Right lobe of liver (tissue), 6 donors: Measurements from ENCODE around the gene BOLA1. TPM values are rescaled to one million over a fixed set of nuclear protein-coding genes. Genes with fewer than 3 reads are reported as not detected.
"Not testable (repeated sequence)": the region's sequence is repeated elsewhere in the genome, so short reads cannot be mapped to it uniquely, and the experiment has no call there.

ENCODE experiments used
- ATAC-seq, 4 donors: fragments of 200-7000 bp; cut with Tn5 transposase; one replicate each; pipeline ENCODE4 v1.9.1; 2020; ENCODE audit warnings: mild to moderate bottlenecking in 4 of 4, moderate library complexity in 4 of 4
- DNase-seq, 3 donors: peaks; one replicate each; pipeline ENCODE4 v3.0.0-alpha.2; 2020
- H3K27ac ChIP-seq, 3 donors: fragments of 200-600 bp; one replicate each; pipeline ENCODE4 v1.8.0; 2022
- H3K27me3 ChIP-seq, 2 donors: fragments of 200-600 bp; one replicate each; pipeline ENCODE4 v1.8.0; 2022
- H3K36me3 ChIP-seq, 4 donors: fragments of 200-600 bp; sonication (generic) in 1 of 4; one replicate each; pipeline versions ENCODE4 v1.5.1 to v1.8.0; 2017 to 2022; ENCODE audit warnings: control low read depth in 1 of 4
- H3K4me1 ChIP-seq, 4 donors: fragments of 200-600 bp; sonication (generic) in 1 of 4; one replicate each; pipeline versions ENCODE4 v1.5.1 to v1.8.0; 2017 to 2022; ENCODE audit warnings: control low read depth in 1 of 4
- H3K4me3 ChIP-seq, 3 donors: fragments of 200-600 bp; one replicate each; pipeline ENCODE4 v1.8.0; 2022
- H3K9me3 ChIP-seq, 4 donors: fragments of 200-600 bp; sonication (generic) in 1 of 4; one replicate each; pipeline versions ENCODE4 v1.5.1 to v1.8.0; 2017 to 2022; ENCODE audit warnings: control low read depth in 1 of 4
- CTCF ChIP-seq, 4 donors: fragments of 200-600 bp in 3 of 4; fragments of 450-650 bp in 1 of 4; IDR thresholded peaks; one replicate each; pipeline versions ENCODE4 v1.5.1 to v1.8.0; 2016 to 2022; ENCODE audit warnings: antibody characterized with exemption in 4 of 4, mild to moderate bottlenecking in 2 of 4
- POLR2A ChIP-seq: fragments of 450-650 bp; IDR thresholded peaks from one replicate; pipeline ENCODE4 v1.6.1; 2017; ENCODE audit warnings: antibody characterized with exemption, mild to moderate bottlenecking
- WGBS: methylation state at CpG from one replicate; pipeline ENCODE4 v1.1.6; 2018; ENCODE audit warnings: low coverage, low lambda C conversion rate; ENCODE audit not compliant: insufficient coverage; ENCODE audit errors: missing lambda C conversion rate; 5-methylcytosine and 5-hydroxymethylcytosine counted together
- intact Hi-C, 2 donors: fragments of 100-400 bp; cut with DNase I; formaldehyde crosslinking; loops; one replicate each; pipeline versions ENCODE4 v1.11.2 to v1.14.1; 2022
- total RNA-seq, 6 experiments: library from RNA; depleted of rRNA in 2 of 6; stranded (reverse); fragments of >200 nt in 2 of 6; fragmentation: NEBNext Ultra II Directional in 3 of 6; extraction: Animal tissue kit (Norgen Biotek cat#: 25700) in 3 of 6; gene quantifications; one replicate each; pipeline versions ENCODE4 v1.1.0 to v1.2.4, GENCODE V29; 2016 to 2023
- donor health status: DM: no; HTN: yes; CAD: no.
- donor health status: DM: no; HTN: no; CAD: no.
- donor health status: DM: no; HTN: no; CAD: no.
- donor health status: DM: no; HTN: yes; CAD: no.
- donor health status: DM: no; HTN: yes; CAD: no.

Gene BOLA1
- total RNA-seq, 6 experiments from 2014 or later, result 8.4 to 23.7 (median 9.5) TPM

- no peak overlapping the region for H3K4me3 ChIP-seq
- intact Hi-C loops, result no loop called here
- no peaks in the 10 kb centered on the region for H3K27me3 ChIP-seq
- H3K27ac ChIP-seq, result no peak overlapping the region
- peaks cover 0 to 19% (median 3%) of the 10 kb centered on the region in 4 donors for H3K4me1 ChIP-seq
- H3K36me3 ChIP-seq, result no peaks in the 10 kb centered on the region
- ATAC-seq, result no peak
- DNase-seq, result no peak
- 71% methylated on average over 2 of the region's 2 CpGs for WGBS
- TF ChIP-seq CTCF (IDR thresholded peaks at IDR 0.05) (no peak), POLR2A (no peak)
- no peaks in the 10 kb centered on the region for H3K9me3 ChIP-seq
These were observed 35.0 kb downstream of the BOLA1 start for GRCh38 chr1:149934356-149934755.

- H3K4me1 ChIP-seq, result peaks cover 0 to 21% (median 3%) of the 10 kb centered on the region in 4 donors
- intact Hi-C loops, result no loop called here
- no peaks in the 10 kb centered on the region for H3K36me3 ChIP-seq
- ATAC-seq, result peak; percentile 8 to 42 (median 37)
- WGBS, result 21% methylated on average over 18 of the region's 18 CpGs
- DNase-seq, result no peak
- no peaks in the 10 kb centered on the region for H3K9me3 ChIP-seq
- H3K4me3 ChIP-seq, result peak within 1 kb of the TSS; percentile 16 to 28 (median 26)
- TF ChIP-seq CTCF (IDR thresholded peaks at IDR 0.05), result no peak
- no peak for TF ChIP-seq POLR2A
- H3K27ac ChIP-seq, result no peak within 1 kb of the TSS
- no peaks in the 10 kb centered on the region for H3K27me3 ChIP-seq
These were observed 37.0 kb downstream of the BOLA1 start, which contains the start of gene MTMR11 for GRCh38 chr1:149936170-149936991. Gene MTMR11 (minus strand): TSS chr1:149936879. CDS start chr1:149936647, 232 bp downstream.

GRCh38 chr1:149936992-149937705 is 37.8 kb downstream of the BOLA1 start:
- H3K27ac ChIP-seq, result no peak overlapping the region
- 18% methylated on average over 8 of the region's 8 CpGs for WGBS
- ATAC-seq, result peak in 1 of 4 donors; percentile 55
- intact Hi-C loops, result no loop called here
- no peaks in the 10 kb centered on the region for H3K27me3 ChIP-seq
- H3K4me1 ChIP-seq, result peaks cover 0 to 21% (median 3%) of the 10 kb centered on the region in 4 donors
- DNase-seq, result no peak
- H3K4me3 ChIP-seq, result peak overlapping the region in 1 of 3 donors; percentile 28
- H3K36me3 ChIP-seq, result no peaks in the 10 kb centered on the region
- TF ChIP-seq POLR2A (peak; percentile 81), CTCF (IDR thresholded peaks at IDR 0.05) (no peak)
- no peaks in the 10 kb centered on the region for H3K9me3 ChIP-seq

GRCh38 chr1:149937759-149938158 is 38.4 kb downstream of the BOLA1 start:
- peaks cover 0 to 21% (median 3%) of the 10 kb centered on the region in 4 donors for H3K4me1 ChIP-seq
- no peaks in the 10 kb centered on the region for H3K9me3 ChIP-seq
- DNase-seq (no peak), ATAC-seq (peak in 1 of 4 donors; percentile 5)
- no peaks in the 10 kb centered on the region for H3K27me3 ChIP-seq
- H3K36me3 ChIP-seq, result no peaks in the 10 kb centered on the region
- TF ChIP-seq CTCF (IDR thresholded peaks at IDR 0.05), result no peak
- TF ChIP-seq POLR2A, result no peak
- no peak overlapping the region for H3K27ac ChIP-seq
- H3K4me3 ChIP-seq, result no peak overlapping the region
- intact Hi-C loops, result no loop called here

GRCh38 chr1:149938668-149939003 is 39.3 kb downstream of the BOLA1 start:
- 54% methylated on average over 10 of the region's 13 CpGs for WGBS
- ATAC-seq, H3K4me3 ChIP-seq, intact Hi-C loops, H3K36me3 ChIP-seq, H3K9me3 ChIP-seq, H3K27me3 ChIP-seq, DNase-seq: not testable (repeated sequence)
- H3K27ac ChIP-seq, result peak overlapping the region; percentile 51 to 71 (median 58)
- peaks cover 0 to 21% (median 3%) of the 10 kb centered on the region in 4 donors for H3K4me1 ChIP-seq
